PC-9 (cell line): ENCODE data around the gene HIGD2B.
"Not testable (repeated sequence)": the region's sequence is repeated elsewhere in the genome, so short reads cannot be mapped to it uniquely, and the experiment has no call there.

Experiments
- CTCF ChIP-seq: fragments of 200-600 bp; sonication (generic); conservative IDR thresholded peaks from 2 replicates; pipeline ENCODE4 v1.6.1; 2017; ENCODE audit warnings: mixed run types, antibody characterized with exemption, mild to moderate bottlenecking, moderate library complexity
- EZH2 ChIP-seq: fragments of 200-600 bp; sonication (generic); IDR thresholded peaks from 2 replicates; pipeline ENCODE4 v1.8.0; 2017; ENCODE audit warnings: antibody characterized with exemption, low read depth

DNA sequence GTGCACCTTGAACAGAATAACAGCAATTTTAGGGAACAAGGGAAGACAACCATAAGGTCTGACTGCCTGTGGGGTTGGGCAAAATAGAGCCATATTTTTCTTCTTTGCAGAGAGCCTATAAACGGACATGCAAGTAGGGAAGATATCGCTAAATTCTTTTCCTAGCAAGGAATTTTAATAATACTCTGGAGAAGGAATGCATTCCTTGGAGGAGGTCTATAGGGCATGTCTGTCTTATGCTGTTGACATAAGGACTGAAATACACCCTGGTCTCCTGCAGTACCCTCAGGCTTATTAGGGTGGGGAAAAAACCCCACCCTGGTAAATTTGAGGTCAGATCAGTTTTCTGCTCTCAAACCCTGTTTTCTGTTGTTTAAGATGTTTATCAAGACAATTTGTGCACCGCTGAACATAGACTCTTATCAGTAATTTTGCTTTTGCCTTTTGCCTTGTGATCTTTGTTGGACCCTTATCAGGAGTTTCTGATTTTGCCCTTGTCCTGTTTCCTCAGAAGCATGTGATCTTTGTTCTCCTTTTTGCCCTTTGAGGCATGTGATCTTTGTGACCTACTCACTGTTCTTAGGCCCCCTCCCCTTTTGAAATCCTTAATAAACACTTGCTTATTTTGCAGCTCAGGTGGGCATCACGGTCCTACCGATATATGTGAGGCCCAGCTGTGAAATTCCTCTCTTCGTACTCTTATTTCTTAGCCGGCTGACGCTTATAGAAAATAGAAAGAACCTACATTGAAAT, 22.7 kb upstream of the HIGD2B start:
- TF ChIP-seq EZH2, CTCF: not testable (repeated sequence)
